GM13977 (cell line): ENCODE data around the gene PTPRG.

Source experiments
- DNase-seq: peaks from one replicate; pipeline ENCODE4 v3.0.0; 2012; ENCODE audit warnings: low spot score
- CTCF ChIP-seq: IDR thresholded peaks from 2 replicates; pipeline ENCODE4 v1.5.1; 2012; ENCODE audit warnings: mild to moderate bottlenecking, control low read depth; ENCODE audit not compliant: insufficient read depth; ENCODE audit errors: extremely low read depth, missing control alignments
- in situ Hi-C: fragments of 300-500 bp; cut with MboI; formaldehyde crosslinking; loops from one replicate; pipeline ENCODE4 v1.12.0; 2022; ENCODE audit warnings: low sequenced_read_pairs, low pct_unique_long_range_greater_than_20kb, mixed read lengths, inconsistent platforms; ENCODE audit not compliant: unreplicated experiment

The PTPRG gene

GRCh38 chr3:61582287-61582686 is 20.9 kb downstream of the PTPRG start:
- in situ Hi-C loops = no loop called here
- DNase-seq = no peak
- no peak for TF ChIP-seq CTCF

- no peak for TF ChIP-seq CTCF
- in situ Hi-C loops = no loop called here
- DNase-seq = no peak
Observed at GRCh38 chr3:61582846-61583245, 21.5 kb downstream of the PTPRG start.

GRCh38 chr3:61583890-61584875 is 22.8 kb downstream of the PTPRG start:
- no peak for TF ChIP-seq CTCF

GRCh38 chr3:61589856-61590255 is 28.5 kb downstream of the PTPRG start:
- in situ Hi-C loops = no loop called here
- TF ChIP-seq CTCF = no peak
- no peak for DNase-seq

More at GRCh38 chr3:61583890-61584875, 22.8 kb downstream of the PTPRG start:
- DNase-seq = no peak
- in situ Hi-C loops = no loop called here

GRCh38 chr3:61591300-61591699 is 29.9 kb downstream of the PTPRG start:
- TF ChIP-seq CTCF = no peak
- DNase-seq = no peak
- in situ Hi-C loops = no loop called here

GRCh38 chr3:61593446-61594029 is 32.2 kb downstream of the PTPRG start:
- no peak for DNase-seq
- in situ Hi-C loops = no loop called here
- TF ChIP-seq CTCF = no peak
